KMS-11 (cell line): ENCODE data around the gene REEP1.

Source experiments
- H2AFZ ChIP-seq: fragments of 200-600 bp; sonication (generic); 2 replicates; pipeline ENCODE4 v1.6.1; 2016; ENCODE audit warnings: antibody characterized with exemption, mixed run types, low read depth
- H3K27ac ChIP-seq: fragments of 200-600 bp; sonication (generic); 2 replicates; pipeline ENCODE4 v1.6.1; 2016; ENCODE audit warnings: mild to moderate bottlenecking, mixed run types
- H3K27me3 ChIP-seq: fragments of 200-600 bp; sonication (generic); 2 replicates; pipeline ENCODE4 v1.6.1; 2017; ENCODE audit warnings: mild to moderate bottlenecking, low read depth, mixed run types, moderate library complexity; ENCODE audit not compliant: insufficient read depth
- H3K36me3 ChIP-seq: fragments of 200-600 bp; sonication (generic); 2 replicates; pipeline ENCODE4 v1.6.1; 2017; ENCODE audit warnings: mild to moderate bottlenecking, mixed run types; ENCODE audit not compliant: insufficient read depth
- H3K4me1 ChIP-seq: fragments of 200-600 bp; sonication (generic); 2 replicates; pipeline ENCODE4 v1.6.1; 2016; ENCODE audit warnings: mild to moderate bottlenecking, low read depth, mixed run types; ENCODE audit not compliant: poor library complexity, severe bottlenecking
- H3K4me2 ChIP-seq: fragments of 200-600 bp; sonication (generic); 2 replicates; pipeline ENCODE4 v1.7.0; 2016; ENCODE audit warnings: mild to moderate bottlenecking, mixed run types
- H3K4me3 ChIP-seq: fragments of 200-600 bp; sonication (generic); IDR thresholded peaks from 2 replicates; pipeline ENCODE4 v1.6.1; 2017; ENCODE audit warnings: low read depth, low read length, mixed read lengths; ENCODE audit not compliant: insufficient read depth
- H3K79me2 ChIP-seq: fragments of 200-600 bp; sonication (generic); 2 replicates; pipeline ENCODE4 v1.6.1; 2016; ENCODE audit warnings: low read depth, mixed run types; ENCODE audit not compliant: insufficient read depth
- H3K9ac ChIP-seq: fragments of 200-600 bp; sonication (generic); 2 replicates; pipeline ENCODE4 v1.6.1; 2016; ENCODE audit warnings: mild to moderate bottlenecking, mixed run types
- H4K20me1 ChIP-seq: fragments of 200-600 bp; sonication (generic); 2 replicates; pipeline ENCODE4 v1.6.1; 2016; ENCODE audit warnings: mild to moderate bottlenecking, mixed run types; ENCODE audit not compliant: insufficient read depth
- CTCF ChIP-seq: fragments of 200-600 bp; sonication (generic); conservative IDR thresholded peaks from 2 replicates; pipeline ENCODE4 v1.6.1; 2017; ENCODE audit warnings: low read depth, mild to moderate bottlenecking, antibody characterized with exemption, low read length, moderate library complexity, mixed read lengths

REEP1 gene

DNA sequence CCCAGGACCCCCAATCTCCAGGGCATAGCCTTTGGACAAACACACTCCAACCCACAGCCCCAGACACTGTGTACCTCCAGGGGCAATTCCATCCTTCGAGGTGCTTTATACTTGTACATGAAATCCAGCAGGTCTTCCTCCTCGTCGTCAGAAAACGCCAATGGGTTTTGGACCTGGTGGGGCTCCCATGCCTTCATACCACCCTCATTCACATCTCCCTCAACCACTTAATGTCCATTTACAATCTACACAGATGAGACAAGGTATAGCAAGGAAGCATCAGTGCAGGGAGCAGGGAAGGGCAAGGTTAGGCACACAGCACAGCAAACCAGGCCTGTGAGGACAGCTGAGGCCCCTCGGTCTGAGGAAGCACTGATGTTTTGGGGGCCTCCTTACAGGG is 117.5 kb downstream of the REEP1 start:
- H2AFZ ChIP-seq, result no peak overlapping the region
- TF ChIP-seq CTCF, result no peak
- H3K9ac ChIP-seq, result no peak overlapping the region
- H3K4me3 ChIP-seq, result no peak overlapping the region
- no peak overlapping the region for H3K4me2 ChIP-seq
- H3K4me1 ChIP-seq, result no peaks in the 10 kb centered on the region
- no peaks in the 10 kb centered on the region for H4K20me1 ChIP-seq
- H3K36me3 ChIP-seq, result no peaks in the 10 kb centered on the region
- H3K27ac ChIP-seq, result no peak overlapping the region
- H3K27me3 ChIP-seq, result no peaks in the 10 kb centered on the region
- H3K79me2 ChIP-seq, result no peaks in the 10 kb centered on the region

GRCh38 chr2:86218124-86218523 is 119.3 kb downstream of the REEP1 start:
- Histone ChIP-seq H3K4me2 (no peak overlapping the region), H3K4me1 (no peaks in the 10 kb centered on the region), H3K79me2 (no peaks in the 10 kb centered on the region), H3K36me3 (no peaks in the 10 kb centered on the region; the same call in 1 of the 2 replicates), H3K27ac (no peak overlapping the region), H2AFZ (no peak overlapping the region), H3K4me3 (no peak overlapping the region), H4K20me1 (no peaks in the 10 kb centered on the region), H3K9ac (no peak overlapping the region), H3K27me3 (no peaks in the 10 kb centered on the region)
- no peak for TF ChIP-seq CTCF

GRCh38 chr2:86216575-86217555 is 120.6 kb downstream of the REEP1 start:
- Histone ChIP-seq H3K4me2 (no peak overlapping the region), H3K79me2 (no peaks in the 10 kb centered on the region), H3K4me1 (no peaks in the 10 kb centered on the region), H3K4me3 (no peak overlapping the region), H3K9ac (no peak overlapping the region), H4K20me1 (no peaks in the 10 kb centered on the region), H3K36me3 (no peaks in the 10 kb centered on the region; the same call in 1 of the 2 replicates), H2AFZ (no peak overlapping the region), H3K27me3 (no peaks in the 10 kb centered on the region), H3K27ac (no peak overlapping the region)
- no peak for TF ChIP-seq CTCF

DNA sequence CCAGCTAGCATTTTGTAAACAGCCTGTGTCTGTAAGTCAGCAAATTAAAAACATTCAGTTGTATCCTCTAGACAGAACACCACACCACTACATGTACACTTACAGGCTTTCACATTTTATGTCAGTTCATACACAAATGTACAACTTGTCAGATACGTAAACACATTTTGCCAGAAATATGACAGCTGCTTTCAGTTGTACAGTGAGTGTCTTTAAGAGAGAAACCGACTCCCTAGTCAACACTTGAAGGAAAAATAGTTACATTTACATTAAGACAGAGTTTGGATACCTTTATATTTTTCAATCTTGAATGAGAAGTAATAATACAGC is 123.0 kb downstream of the REEP1 start:
- Histone ChIP-seq H3K79me2 (no peaks in the 10 kb centered on the region), H3K27me3 (no peaks in the 10 kb centered on the region), H2AFZ (no peak overlapping the region), H3K27ac (no peak overlapping the region), H3K4me3 (no peak overlapping the region), H3K9ac (no peak overlapping the region), H3K4me1 (no peaks in the 10 kb centered on the region), H3K4me2 (no peak overlapping the region), H3K36me3 (peaks cover 6% of the 10 kb centered on the region; the same call in 1 of the 2 replicates), H4K20me1 (no peaks in the 10 kb centered on the region)
- TF ChIP-seq CTCF, result no peak
